Esophagus squamous epithelium (tissue), 4 donors: ENCODE data around the gene LEUTX.

Source experiments
- CTCF ChIP-seq, 6 experiments: fragments of 450-650 bp in 4 of 6; fragments of 200-600 bp in 2 of 6; sonication (generic) in 2 of 6; IDR thresholded peaks; one replicate each; pipeline ENCODE4 v1.5.1; 2016 to 2019; ENCODE audit warnings: antibody characterized with exemption in 6 of 6, mild to moderate bottlenecking in 4 of 6, moderate library complexity in 4 of 6
- POLR2A ChIP-seq, 4 donors: fragments of 450-650 bp; IDR thresholded peaks; one replicate each; pipeline ENCODE4 v1.6.1; 2017; ENCODE audit warnings: antibody characterized with exemption in 4 of 4, mild to moderate bottlenecking in 4 of 4, moderate library complexity in 3 of 4

- TF ChIP-seq CTCF (IDR thresholded peaks at IDR 0.05) = no peak
- no peak for TF ChIP-seq POLR2A (IDR thresholded peaks at IDR 0.05)
These were observed 30.7 kb downstream of the LEUTX start for GRCh38 chr19:39809368-39809767.
